ENCODE data around the gene ARHGDIA. TPM values are rescaled to one million over a fixed set of nuclear protein-coding genes. Genes with fewer than 3 reads are reported as not detected.

Gene ARHGDIA
- total and polyA plus RNA-seq, 8 donors = 99.5 to 225 (median 160) TPM

DNA sequence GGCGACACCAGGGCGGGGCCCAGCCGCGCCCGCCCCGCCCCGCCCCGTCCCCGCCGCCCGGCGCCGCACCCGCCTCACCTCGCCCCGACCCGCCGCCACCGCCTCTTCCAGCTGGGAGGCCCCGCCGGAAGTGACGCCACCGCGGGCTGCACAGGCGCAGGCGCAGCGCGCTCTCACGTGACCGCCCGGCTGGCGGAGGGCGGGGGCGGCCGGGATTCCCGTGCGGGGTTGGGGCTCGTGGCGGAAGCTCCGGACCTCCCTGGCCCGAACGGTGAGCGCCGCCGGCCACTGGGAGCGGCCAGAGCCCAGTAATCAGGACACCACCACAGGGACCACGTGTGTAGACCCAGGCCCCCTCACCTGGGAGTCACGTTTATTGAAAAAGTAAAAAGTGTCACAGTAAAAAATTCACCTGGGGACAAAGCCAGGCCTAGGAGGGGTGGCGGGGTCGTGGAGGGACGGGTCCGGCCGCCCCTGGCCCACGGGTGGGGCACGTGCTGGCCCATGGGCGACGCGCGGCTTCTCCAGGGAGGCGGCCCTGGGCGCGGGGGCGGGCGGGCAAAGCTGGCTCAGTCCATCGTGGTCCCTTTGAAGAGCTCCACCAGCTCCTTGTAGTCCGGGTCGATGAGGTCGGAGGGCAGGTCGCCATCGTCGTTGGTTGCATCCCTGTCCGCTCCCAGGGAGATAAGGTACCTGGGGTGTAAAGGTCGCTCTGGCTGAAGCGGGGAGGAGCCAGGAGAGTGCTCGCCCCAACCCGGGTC, 37.8 kb downstream of the ARHGDIA start, which contains the start of gene MCRIP1:
MCRIP1 (minus strand) TSS at position 132 of the 761 bp plus-strand sequence. CDS start 8,785 bp downstream, outside the sequence.
- Histone ChIP-seq H3K4me3 (peak within 1 kb of the TSS; percentile 63 to 90 (median 85)), H3K4me1 (peaks cover 4 to 9% (median 7%) of the 10 kb centered on the region in 3 donors), H3K9me3 (no peaks in the 10 kb centered on the region), H3K27me3 (no peaks in the 10 kb centered on the region), H3K27ac (peak within 1 kb of the TSS; percentile 84 to 95 (median 88)), H3K36me3 (no peaks in the 10 kb centered on the region)
- FAIRE-seq (no peak), ATAC-seq (peak; percentile 84 to 91 (median 90)), DNase-seq (peak; percentile 95 to 99 (median 97))
- intact Hi-C loops (cut with DNase I) = no loop called here
- no peak for TF ChIP-seq CTCF (IDR thresholded peaks at IDR 0.05)
- WGBS, 2 donors = 1 to 2% methylated on average over 56 to 76 of the region's 76 CpGs

GRCh38 chr17:81832608-81833159, 38.5 kb downstream of the ARHGDIA start:
- intact Hi-C loops (cut with DNase I) = no loop called here
- DNase-seq (peak in 1 of 6 donors; percentile 83), FAIRE-seq (no peak), ATAC-seq (peak; percentile 17 to 80 (median 33))
- Histone ChIP-seq H3K27me3 (no peaks in the 10 kb centered on the region), H3K4me1 (peaks cover 4 to 9% (median 7%) of the 10 kb centered on the region in 3 donors), H3K27ac (peak overlapping the region; percentile 69 to 90 (median 78)), H3K4me3 (peak overlapping the region; percentile 63 to 90 (median 85)), H3K9me3 (no peaks in the 10 kb centered on the region), H3K36me3 (no peaks in the 10 kb centered on the region)
- no peak for TF ChIP-seq CTCF (IDR thresholded peaks at IDR 0.05)
- WGBS, 2 donors = 0 to 1% methylated on average over 24 to 65 of the region's 65 CpGs

DNA sequence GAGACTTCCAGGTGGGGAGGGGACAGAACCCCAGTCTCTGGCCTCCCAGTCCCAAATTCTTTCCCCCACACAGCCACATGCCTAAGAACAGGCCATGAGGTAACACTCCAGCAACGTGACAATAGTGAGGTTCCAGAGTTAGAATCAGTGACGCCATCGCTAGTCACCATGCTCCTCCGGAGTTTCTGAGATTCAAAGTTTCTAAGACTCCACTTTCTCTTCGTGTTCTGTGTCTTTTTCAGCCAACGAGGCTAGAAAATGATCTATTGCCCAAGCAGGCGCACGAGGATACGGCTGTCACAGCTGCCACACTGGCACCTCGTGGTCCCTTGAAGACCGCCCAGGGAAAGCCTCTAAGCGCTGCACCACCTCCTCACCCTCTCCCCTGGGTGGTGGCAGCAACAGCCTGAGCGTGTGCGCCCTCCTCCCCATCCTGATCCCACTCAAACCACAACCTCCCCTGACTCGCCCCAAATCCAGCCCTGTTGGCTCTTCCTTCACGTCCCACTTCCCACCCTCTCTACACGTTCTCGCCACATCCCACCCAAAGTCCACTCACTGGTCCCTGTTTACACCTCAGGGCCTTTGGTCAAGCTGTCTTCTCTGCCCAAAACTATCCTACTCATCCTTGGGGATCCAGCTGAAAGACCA, 39.1 kb downstream of the ARHGDIA start:
- H3K36me3 ChIP-seq = no peaks in the 10 kb centered on the region
- H3K4me3 ChIP-seq = peak overlapping the region; percentile 63 to 90 (median 85)
- peak overlapping the region; percentile 69 to 90 (median 78) for H3K27ac ChIP-seq
- FAIRE-seq (no peak), ATAC-seq (peak; percentile 8 to 53 (median 27)), DNase-seq (peak in 2 of 6 donors; percentile 48 to 61)
- peaks cover 4 to 9% (median 7%) of the 10 kb centered on the region in 3 donors for H3K4me1 ChIP-seq
- no peaks in the 10 kb centered on the region for H3K27me3 ChIP-seq
- no peak for TF ChIP-seq CTCF (IDR thresholded peaks at IDR 0.05)
- intact Hi-C loops (cut with DNase I) = no loop called here
- no peaks in the 10 kb centered on the region for H3K9me3 ChIP-seq
- WGBS, 2 donors = 25 to 39% methylated on average over 18 of the region's 18 CpGs

DNA sequence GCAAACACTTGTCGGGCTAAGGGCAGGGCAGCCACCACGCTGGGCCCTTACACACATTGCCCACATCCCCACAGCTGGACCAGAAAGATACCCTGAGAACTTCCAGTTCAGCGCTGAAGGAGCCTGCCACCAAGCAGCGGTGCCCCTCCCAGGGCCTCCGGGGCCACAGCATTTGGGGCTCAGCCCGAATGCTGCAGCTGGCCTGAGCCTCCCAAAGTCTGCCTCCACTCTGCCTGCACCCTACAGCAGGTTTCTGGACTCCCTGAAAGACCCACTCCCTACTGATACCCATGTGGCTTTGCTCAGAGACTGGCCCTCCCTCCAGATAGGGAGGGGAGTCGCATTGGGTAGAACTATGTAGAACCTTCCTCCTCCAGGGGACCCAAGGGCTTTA, 39.6 kb downstream of the ARHGDIA start:
- peak overlapping the region in 1 of 4 donors; percentile 89 for H3K4me3 ChIP-seq
- no peak for FAIRE-seq
- intact Hi-C loops (cut with DNase I) = no loop called here
- H3K4me1 ChIP-seq = peaks cover 4 to 9% (median 7%) of the 10 kb centered on the region in 3 donors
- no peak for DNase-seq
- no peaks in the 10 kb centered on the region for H3K9me3 ChIP-seq
- H3K27me3 ChIP-seq = no peaks in the 10 kb centered on the region
- H3K27ac ChIP-seq = peak overlapping the region in 2 of 4 donors; percentile 87 to 90
- WGBS, 2 donors = 86 to 95% methylated on average over 7 of the region's 7 CpGs
- no peak for TF ChIP-seq CTCF (IDR thresholded peaks at IDR 0.05)
- no peak for ATAC-seq
- no peaks in the 10 kb centered on the region for H3K36me3 ChIP-seq
